ENCODE data around the gene LARGE2. TPM values are rescaled to one million over a fixed set of nuclear protein-coding genes. Genes with fewer than 3 reads are reported as not detected.

LARGE2 gene
- total RNA-seq, 2 donors from 2014 or later = 28.5 to 35.2 TPM

DNA sequence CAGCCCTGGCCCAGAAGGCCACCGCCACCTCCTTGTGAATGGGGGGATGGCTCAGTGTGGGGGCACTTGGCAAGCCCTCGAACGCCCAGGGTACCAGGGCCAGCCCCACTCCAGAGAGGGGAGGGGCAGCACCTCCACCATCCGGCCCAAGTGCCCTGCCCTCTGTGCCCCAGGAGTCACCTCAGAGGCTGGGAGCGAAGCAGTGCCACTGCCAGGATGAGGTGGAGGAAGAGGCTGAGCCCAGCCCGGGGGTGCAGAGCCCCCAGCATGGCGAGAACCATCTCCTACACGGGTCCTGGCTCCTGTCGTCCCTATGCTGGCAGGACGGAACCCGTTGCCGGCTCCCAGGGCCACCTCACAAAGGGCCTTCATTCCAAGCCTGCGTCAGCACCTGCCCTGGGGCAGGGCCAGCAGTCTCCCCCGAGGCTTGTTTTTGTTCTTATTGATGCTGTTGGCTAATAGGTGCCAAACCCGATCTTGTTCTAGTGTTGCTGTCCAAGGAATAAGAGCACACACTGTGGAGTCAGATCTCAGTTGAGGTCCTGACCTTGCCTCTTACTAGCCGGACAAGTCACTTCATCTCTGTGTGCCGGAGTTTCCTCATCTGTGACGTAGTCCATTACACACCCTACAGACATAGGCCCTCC is 15.4 kb upstream of the LARGE2 start, which contains the start of gene FREY1:
Gene FREY1 (minus strand): TSS at position 307 of the 647 bp plus-strand sequence. CDS start 26 bp downstream, at position 281.
- no peaks in the 10 kb centered on the region for H3K9me3 Mint-ChIP-seq
- no peaks in the 10 kb centered on the region for H3K27me3 Mint-ChIP-seq (ENCODE audit: insufficient read depth)
- no peaks in the 10 kb centered on the region for H3K27me3 ChIP-seq (ENCODE audit: control insufficient read depth, insufficient read depth, low read length, poor library complexity, severe bottlenecking)
- DNase-seq = no peak
- no peaks in the 10 kb centered on the region for H3K4me1 ChIP-seq (ENCODE audit: control insufficient read depth, insufficient read depth, low read length)
- no peaks in the 10 kb centered on the region for H3K9me3 ChIP-seq (ENCODE audit: control insufficient read depth, low read length)
- TF ChIP-seq, protein P1, sequence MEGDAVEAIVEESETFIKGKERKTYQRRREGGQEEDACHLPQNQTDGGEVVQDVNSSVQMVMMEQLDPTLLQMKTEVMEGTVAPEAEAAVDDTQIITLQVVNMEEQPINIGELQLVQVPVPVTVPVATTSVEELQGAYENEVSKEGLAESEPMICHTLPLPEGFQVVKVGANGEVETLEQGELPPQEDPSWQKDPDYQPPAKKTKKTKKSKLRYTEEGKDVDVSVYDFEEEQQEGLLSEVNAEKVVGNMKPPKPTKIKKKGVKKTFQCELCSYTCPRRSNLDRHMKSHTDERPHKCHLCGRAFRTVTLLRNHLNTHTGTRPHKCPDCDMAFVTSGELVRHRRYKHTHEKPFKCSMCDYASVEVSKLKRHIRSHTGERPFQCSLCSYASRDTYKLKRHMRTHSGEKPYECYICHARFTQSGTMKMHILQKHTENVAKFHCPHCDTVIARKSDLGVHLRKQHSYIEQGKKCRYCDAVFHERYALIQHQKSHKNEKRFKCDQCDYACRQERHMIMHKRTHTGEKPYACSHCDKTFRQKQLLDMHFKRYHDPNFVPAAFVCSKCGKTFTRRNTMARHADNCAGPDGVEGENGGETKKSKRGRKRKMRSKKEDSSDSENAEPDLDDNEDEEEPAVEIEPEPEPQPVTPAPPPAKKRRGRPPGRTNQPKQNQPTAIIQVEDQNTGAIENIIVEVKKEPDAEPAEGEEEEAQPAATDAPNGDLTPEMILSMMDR (conservative IDR thresholded peaks at IDR 0.05) = no peak
- no peak within 1 kb of the TSS for H3K27ac Mint-ChIP-seq
- no peak within 1 kb of the TSS for H3K9ac ChIP-seq (ENCODE audit: extremely low read depth, low read length, poor library complexity, severe bottlenecking)
- H3K4me1 Mint-ChIP-seq = peaks cover 8% of the 10 kb centered on the region
- H3K36me3 ChIP-seq (ENCODE audit: control insufficient read depth, insufficient read depth, low read length) = no peaks in the 10 kb centered on the region
- H3K36me3 Mint-ChIP-seq (ENCODE audit: low read depth) = peaks cover 22% of the 10 kb centered on the region
- H3K27ac ChIP-seq (ENCODE audit: low read depth, low read length) = no peak within 1 kb of the TSS
- H3K4me3 ChIP-seq (ENCODE audit: low read length) = no peak within 1 kb of the TSS
- no peak within 1 kb of the TSS for H3K4me3 Mint-ChIP-seq
- WGBS, 2 experiments (ENCODE audit: insufficient coverage in 1 of 2, insufficient read length in 1 of 2) = 90 to 95% methylated on average over 8 to 18 of the region's 18 CpGs

DNA sequence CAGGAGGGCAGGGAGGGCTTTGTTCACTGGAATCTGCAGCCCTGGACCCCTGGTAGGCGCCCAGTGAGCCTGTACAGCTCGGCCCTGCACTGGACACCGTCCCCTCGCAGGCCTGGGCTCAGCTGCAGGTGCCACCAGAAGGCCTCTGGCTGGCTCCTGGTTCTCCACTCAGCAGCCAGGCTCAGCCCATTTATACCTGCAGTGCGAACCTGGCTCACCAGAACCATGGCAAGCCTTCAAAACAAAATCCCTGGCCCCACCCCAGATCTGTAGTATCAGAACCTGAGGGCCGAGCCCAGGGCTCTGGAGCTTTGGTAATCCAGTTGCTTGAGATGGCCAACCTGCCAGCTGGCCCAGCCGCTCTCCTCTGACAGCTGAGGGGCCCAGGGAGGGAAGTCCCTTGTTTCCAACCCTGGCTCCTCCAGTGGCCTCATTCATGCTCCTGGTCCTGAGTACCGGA is 14.5 kb upstream of the LARGE2 start:
- no peak overlapping the region for H3K4me3 Mint-ChIP-seq
- H3K36me3 ChIP-seq (ENCODE audit: control insufficient read depth, insufficient read depth, low read length) = peaks cover 5% of the 10 kb centered on the region

DNA sequence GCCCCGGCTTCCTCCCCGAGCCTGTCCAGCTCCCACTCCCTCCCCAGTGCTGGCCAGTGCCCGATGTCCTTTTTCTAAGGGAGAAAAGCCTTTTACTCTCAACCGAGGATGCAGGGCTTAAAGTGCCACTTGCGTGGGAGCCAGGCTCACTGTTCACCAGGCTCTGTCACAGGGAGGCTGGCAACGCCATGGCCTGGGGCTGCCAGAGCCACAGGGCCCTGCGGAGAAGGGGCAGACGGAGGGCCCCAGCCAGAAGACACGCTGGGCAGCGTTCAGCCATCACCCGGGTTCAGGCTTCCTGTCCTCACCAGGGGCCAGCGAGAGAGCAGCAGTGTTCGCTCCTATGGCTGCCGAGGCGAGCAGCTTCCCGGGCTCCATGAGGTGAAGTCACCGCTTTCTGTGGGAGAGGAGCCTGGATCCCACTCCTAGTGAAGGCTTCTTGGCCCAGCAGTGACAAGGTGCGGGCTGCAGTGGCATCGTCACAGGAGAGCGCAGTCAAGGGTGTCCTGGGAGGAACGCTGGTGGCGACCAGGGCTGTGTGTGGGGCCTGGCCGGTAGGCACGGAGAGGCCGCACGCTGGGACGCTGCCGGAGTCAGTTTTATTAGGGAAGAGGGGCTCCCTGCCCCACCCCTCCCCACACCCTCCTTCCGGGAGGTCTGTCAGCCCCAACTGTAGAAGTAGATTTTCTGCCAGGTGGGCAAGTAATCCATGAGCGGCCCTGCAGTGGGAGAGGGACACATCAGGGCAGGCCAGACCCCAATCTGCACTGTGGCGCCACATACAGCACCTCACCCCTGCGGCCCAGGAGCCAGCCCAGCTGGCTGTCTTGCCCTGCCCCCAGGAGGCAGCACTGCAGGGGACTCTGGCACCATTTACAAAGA is 12.6 kb upstream of the LARGE2 start:
- no peaks in the 10 kb centered on the region for H3K9me3 Mint-ChIP-seq

More for the DNA sequence above, 14.5 kb upstream of the LARGE2 start:
- no peak overlapping the region for H3K9ac ChIP-seq (ENCODE audit: extremely low read depth, low read length, poor library complexity, severe bottlenecking)
- TF ChIP-seq, protein P1 (conservative IDR thresholded peaks at IDR 0.05) = no peak
- no peak overlapping the region for H3K4me3 ChIP-seq (ENCODE audit: low read length)
- no peaks in the 10 kb centered on the region for H3K4me1 ChIP-seq (ENCODE audit: control insufficient read depth, insufficient read depth, low read length)
- H3K36me3 Mint-ChIP-seq (ENCODE audit: low read depth) = peaks cover 21% of the 10 kb centered on the region
- H3K9me3 ChIP-seq (ENCODE audit: control insufficient read depth, low read length) = no peaks in the 10 kb centered on the region
- 91 to 92% methylated on average over 7 to 8 of the region's 8 CpGs for WGBS, 2 experiments (ENCODE audit: insufficient coverage in 1 of 2, insufficient read length in 1 of 2)
- H3K27me3 Mint-ChIP-seq (ENCODE audit: insufficient read depth) = no peaks in the 10 kb centered on the region
- H3K27me3 ChIP-seq (ENCODE audit: control insufficient read depth, insufficient read depth, low read length, poor library complexity, severe bottlenecking) = no peaks in the 10 kb centered on the region
- H3K4me1 Mint-ChIP-seq = peaks cover 8% of the 10 kb centered on the region
- no peak for DNase-seq
- no peaks in the 10 kb centered on the region for H3K9me3 Mint-ChIP-seq
- H3K27ac ChIP-seq (ENCODE audit: low read depth, low read length) = no peak overlapping the region
- no peak overlapping the region for H3K27ac Mint-ChIP-seq

More for the DNA sequence above, 12.6 kb upstream of the LARGE2 start:
- Histone ChIP-seq H3K4me1 (ENCODE audit: control insufficient read depth, insufficient read depth, low read length) (no peaks in the 10 kb centered on the region), H3K9me3 (ENCODE audit: control insufficient read depth, low read length) (no peaks in the 10 kb centered on the region), H3K36me3 (ENCODE audit: control insufficient read depth, insufficient read depth, low read length) (peaks cover 16% of the 10 kb centered on the region), H3K27ac (ENCODE audit: low read depth, low read length) (no peak overlapping the region), H3K4me3 (ENCODE audit: low read length) (no peak overlapping the region), H3K9ac (ENCODE audit: extremely low read depth, low read length, poor library complexity, severe bottlenecking) (no peak overlapping the region), H3K27me3 (ENCODE audit: control insufficient read depth, insufficient read depth, low read length, poor library complexity, severe bottlenecking) (no peaks in the 10 kb centered on the region)
- no peak overlapping the region for H3K27ac Mint-ChIP-seq
- no peaks in the 10 kb centered on the region for H3K27me3 Mint-ChIP-seq (ENCODE audit: insufficient read depth)
- peaks cover 12% of the 10 kb centered on the region for H3K36me3 Mint-ChIP-seq (ENCODE audit: low read depth)
- H3K4me1 Mint-ChIP-seq = peaks cover 2% of the 10 kb centered on the region
- 95 to 96% methylated on average over 17 to 31 of the region's 32 CpGs for WGBS, 2 experiments (ENCODE audit: insufficient coverage in 1 of 2, insufficient read length in 1 of 2)
- no peak for DNase-seq
- H3K4me3 Mint-ChIP-seq = no peak overlapping the region
- TF ChIP-seq, protein P1 (conservative IDR thresholded peaks at IDR 0.05) = no peak
